Esophagus squamous epithelium (tissue), 5 donors: ENCODE measurements around the gene FAM9C. TPM values are rescaled to one million over a fixed set of nuclear protein-coding genes. Genes with fewer than 3 reads are reported as not detected.
A peak's percentile ranks its signal among the peaks of the same experiment; 100 is the strongest.

Source experiments
- DNase-seq: peaks from one replicate; lab custom pipeline; 2025; lab: John Stamatoyannopoulos, UW
- H3K27ac ChIP-seq, 4 donors: fragments of 200-600 bp; sonication (generic); one replicate each; pipeline ENCODE4 v1.5.1; 2016 to 2019; ENCODE audit warnings: mild to moderate bottlenecking in 1 of 4
- H3K27me3 ChIP-seq, 4 donors: fragments of 200-600 bp; sonication (generic); 1 replicate in 3 of 4; 2 replicates in 1 of 4; pipeline versions ENCODE4 v1.5.1 to v1.6.0; 2017 to 2021; ENCODE audit warnings: antibody characterized with exemption in 1 of 4
- H3K36me3 ChIP-seq, 3 donors: fragments of 200-600 bp; sonication (generic); one replicate each; pipeline ENCODE4 v1.5.1; 2016 to 2019
- H3K4me1 ChIP-seq, 3 donors: fragments of 200-600 bp; sonication (generic); one replicate each; pipeline ENCODE4 v1.5.1; 2017 to 2019
- H3K4me3 ChIP-seq, 4 donors: fragments of 200-600 bp; sonication (generic); 1 replicate in 3 of 4; 2 replicates in 1 of 4; pipeline ENCODE4 v1.5.1; 2016 to 2019; ENCODE audit warnings: mild to moderate bottlenecking in 2 of 4, moderate library complexity in 1 of 4
- H3K9me3 ChIP-seq, 3 donors: fragments of 200-600 bp; sonication (generic); one replicate each; pipeline ENCODE4 v1.5.1; 2016 to 2019
- CTCF ChIP-seq, 6 experiments: fragments of 450-650 bp in 4 of 6; fragments of 200-600 bp in 2 of 6; sonication (generic) in 2 of 6; IDR thresholded peaks; one replicate each; pipeline ENCODE4 v1.5.1; 2016 to 2019; ENCODE audit warnings: antibody characterized with exemption in 6 of 6, mild to moderate bottlenecking in 4 of 6, moderate library complexity in 4 of 6
- POLR2A ChIP-seq, 4 donors: fragments of 450-650 bp; IDR thresholded peaks; one replicate each; pipeline ENCODE4 v1.6.1; 2017; ENCODE audit warnings: antibody characterized with exemption in 4 of 4, mild to moderate bottlenecking in 4 of 4, moderate library complexity in 3 of 4
- WGBS, 2 donors: methylation state at CpG; one replicate each; pipeline ENCODE4 v1.1.5; 2018; 5-methylcytosine and 5-hydroxymethylcytosine counted together
- intact Hi-C: fragments of 100-400 bp; cut with DNase I; formaldehyde crosslinking; loops from one replicate; pipeline ENCODE4 v1.15.0; 2022
- total RNA-seq, 4 donors: library from RNA; depleted of rRNA; stranded (reverse); fragments of >200 nt; gene quantifications; one replicate each; pipeline ENCODE4 v1.1.0, GENCODE V29; 2016
- donor health status: DM: yes; HTN: yes; CAD: no.

Gene FAM9C
- total RNA-seq, 4 donors from 2014 or later, result not detected

GRCh38 chrX:13074297-13075262 lies 30.2 kb upstream of the FAM9C start:
- H3K4me3 ChIP-seq, result no peak overlapping the region
- no peak for TF ChIP-seq POLR2A (IDR thresholded peaks at IDR 0.05)
- TF ChIP-seq CTCF (IDR thresholded peaks at IDR 0.05), result no peak
- intact Hi-C loops, result no loop called here
- H3K4me1 ChIP-seq, result no peaks in the 10 kb centered on the region
- no peaks in the 10 kb centered on the region for H3K27me3 ChIP-seq
- no peaks in the 10 kb centered on the region for H3K9me3 ChIP-seq
- peak overlapping the region in 1 of 4 donors; percentile 10 for H3K27ac ChIP-seq
- 69 to 77% methylated on average over 9 of the region's 9 CpGs for WGBS, 2 donors
- DNase-seq, result no peak
- H3K36me3 ChIP-seq, result no peaks in the 10 kb centered on the region

GRCh38 chrX:13069771-13070416 lies 25.5 kb upstream of the FAM9C start:
- TF ChIP-seq CTCF (IDR thresholded peaks at IDR 0.05) (no peak), POLR2A (IDR thresholded peaks at IDR 0.05) (no peak)
- intact Hi-C loops, result no loop called here
- Histone ChIP-seq H3K27me3 (no peaks in the 10 kb centered on the region), H3K4me1 (no peaks in the 10 kb centered on the region), H3K9me3 (peaks cover 0 to 4% (median 0%) of the 10 kb centered on the region in 3 donors), H3K27ac (no peak overlapping the region), H3K36me3 (no peaks in the 10 kb centered on the region), H3K4me3 (no peak overlapping the region)
- WGBS, 2 donors, result 52 to 64% methylated on average over 3 of the region's 3 CpGs
- no peak for DNase-seq

- Histone ChIP-seq H3K27ac (no peak overlapping the region), H3K4me1 (no peaks in the 10 kb centered on the region), H3K9me3 (peaks cover 0 to 4% (median 0%) of the 10 kb centered on the region in 3 donors), H3K4me3 (no peak overlapping the region), H3K27me3 (no peaks in the 10 kb centered on the region), H3K36me3 (no peaks in the 10 kb centered on the region)
- intact Hi-C loops, result no loop called here
- no peak for TF ChIP-seq POLR2A (IDR thresholded peaks at IDR 0.05)
- TF ChIP-seq CTCF (IDR thresholded peaks at IDR 0.05), result no peak
- 100% methylated on average over 1 of the region's 1 CpG; no CpG with 5 or more reads in 1 of the 2 donors for WGBS, 2 donors
- DNase-seq, result no peak
These were observed 24.2 kb upstream of the FAM9C start for GRCh38 chrX:13068651-13069050.

GRCh38 chrX:13067773-13068172 lies 23.4 kb upstream of the FAM9C start:
- intact Hi-C loops, result no loop called here
- no peak overlapping the region for H3K4me3 ChIP-seq
- TF ChIP-seq CTCF (IDR thresholded peaks at IDR 0.05) (no peak), POLR2A (IDR thresholded peaks at IDR 0.05) (no peak)
- H3K36me3 ChIP-seq, result no peaks in the 10 kb centered on the region
- no peak overlapping the region for H3K27ac ChIP-seq
- H3K27me3 ChIP-seq, result no peaks in the 10 kb centered on the region
- no peak for DNase-seq
- H3K9me3 ChIP-seq, result peaks cover 0 to 4% (median 0%) of the 10 kb centered on the region in 3 donors
- H3K4me1 ChIP-seq, result no peaks in the 10 kb centered on the region
- WGBS, 2 donors, result 69 to 100% methylated on average over 1 of the region's 1 CpG

- Histone ChIP-seq H3K4me3 (no peak overlapping the region), H3K9me3 (peaks cover 0 to 4% (median 0%) of the 10 kb centered on the region in 3 donors), H3K4me1 (no peaks in the 10 kb centered on the region), H3K27ac (peak overlapping the region in 1 of 4 donors; percentile 30), H3K27me3 (no peaks in the 10 kb centered on the region), H3K36me3 (no peaks in the 10 kb centered on the region)
- no peak for TF ChIP-seq POLR2A (IDR thresholded peaks at IDR 0.05)
- WGBS, 2 donors, result 71 to 100% methylated on average over 1 to 4 of the region's 4 CpGs
- intact Hi-C loops, result no loop called here
- DNase-seq, result no peak
These were observed 22.0 kb upstream of the FAM9C start for GRCh38 chrX:13066391-13066790.
